Lung (tissue), 12 donors: ENCODE measurements around the gene GOLGB1. TPM values are rescaled to one million over a fixed set of nuclear protein-coding genes. Genes with fewer than 3 reads are reported as not detected.

Experiments used
- ATAC-seq: fragments of 200-7000 bp; cut with Tn5 transposase; one replicate; pipeline ENCODE4 v1.9.1; 2020; ENCODE audit warnings: moderate number of reproducible peaks; ENCODE audit not compliant: insufficient read depth, low FRiP score
- DNase-seq, 3 donors: peaks; one replicate each; pipeline ENCODE4 v3.0.0-alpha.2; 2013 to 2017
- H3K27ac ChIP-seq, 2 donors: one replicate each; pipeline ENCODE4 v1.5.1; 2013; ENCODE audit warnings: mild to moderate bottlenecking in 2 of 2, moderate library complexity in 2 of 2, control low read depth in 1 of 2, inconsistent platforms in 1 of 2, low read depth in 1 of 2, low read length in 1 of 2
- H3K27me3 ChIP-seq, 3 donors: one replicate each; pipeline ENCODE4 v1.5.1; 2013; ENCODE audit warnings: low read length in 2 of 3; ENCODE audit not compliant: control insufficient read depth in 3 of 3, insufficient read depth in 3 of 3
- H3K36me3 ChIP-seq, 4 donors: one replicate each; pipeline ENCODE4 v1.5.1; 2013; ENCODE audit warnings: low read length in 4 of 4, mild to moderate bottlenecking in 1 of 4, moderate library complexity in 1 of 4; ENCODE audit not compliant: control insufficient read depth in 4 of 4, insufficient read depth in 4 of 4
- H3K4me1 ChIP-seq, 5 donors: one replicate each; pipeline ENCODE4 v1.5.1; 2013; ENCODE audit warnings: low read length in 5 of 5, mild to moderate bottlenecking in 2 of 5, moderate library complexity in 1 of 5; ENCODE audit not compliant: control insufficient read depth in 5 of 5, insufficient read depth in 5 of 5
- H3K4me3 ChIP-seq: one replicate; pipeline ENCODE4 v1.5.1; 2013; ENCODE audit warnings: mild to moderate bottlenecking, control low read depth, moderate library complexity
- H3K9ac ChIP-seq, 2 donors: one replicate each; pipeline ENCODE4 v1.5.1; 2013; ENCODE audit warnings: low read length in 2 of 2, control low read depth in 1 of 2; ENCODE audit not compliant: insufficient read depth in 1 of 2
- H3K9me3 ChIP-seq, 4 donors: one replicate each; pipeline ENCODE4 v1.5.1; 2013; ENCODE audit warnings: low read length in 3 of 4, mild to moderate bottlenecking in 1 of 4, moderate library complexity in 1 of 4; ENCODE audit not compliant: control insufficient read depth in 4 of 4, insufficient read depth in 3 of 4
- CTCF ChIP-seq: IDR thresholded peaks from 2 replicates; pipeline ENCODE4 v1.5.1; 2012; ENCODE audit warnings: mild to moderate bottlenecking; ENCODE audit errors: control extremely low read depth, extremely low read depth
- WGBS, 2 donors: extraction: QIAGEN DNeasy Blood & Tissue Kit; methylation state at CpG; one replicate each; pipeline ENCODE4 v1.1.7; 2013; 5-methylcytosine and 5-hydroxymethylcytosine counted together
- polyA plus RNA-seq, 2 donors: library from polyadenylated mRNA; stranded (reverse); fragments of 200-250 nt; gene quantifications; one replicate each; pipeline ENCODE4 v1.2.1, GENCODE V29; 2013
- total RNA-seq, 2 donors: library from RNA; depleted of rRNA in 1 of 2; stranded (reverse); fragments of >200 nt in 1 of 2; gene quantifications; one replicate each; pipeline ENCODE4 v1.2.1, GENCODE V29; 2014 to 2021
- donor health status: control.
- donor health status: control.
- donor health status: Bipolar disorder and iron deficiency.
- donor health status: healthy.
- donor health status: DM: yes; HTN: yes; CAD: no.

Gene GOLGB1
- total and polyA plus RNA-seq, 4 donors: 11.6 to 92.8 (median 31.1) TPM

- 96 to 99% methylated on average over 1 of the region's 1 CpG for WGBS, 2 donors
- no peak for TF ChIP-seq CTCF
- DNase-seq (no peak), ATAC-seq (no peak)
- Histone ChIP-seq H3K9me3 (peaks cover 0 to 2% (median under 1%) of the 10 kb centered on the region in 4 donors), H3K9ac (no peak overlapping the region), H3K27me3 (no peaks in the 10 kb centered on the region), H3K4me3 (no peak overlapping the region), H3K27ac (no peak overlapping the region), H3K4me1 (no peaks in the 10 kb centered on the region), H3K36me3 (peaks cover 12 to 20% (median 15%) of the 10 kb centered on the region in 4 donors)
These were observed 19.7 kb upstream of the GOLGB1 start for GRCh38 chr3:121769246-121769645.

GRCh38 chr3:121768452-121768851 is 18.9 kb upstream of the GOLGB1 start:
- peaks cover 8 to 18% (median 14%) of the 10 kb centered on the region in 4 donors for H3K36me3 ChIP-seq
- no peak for ATAC-seq
- peaks cover 0 to 2% (median under 1%) of the 10 kb centered on the region in 4 donors for H3K9me3 ChIP-seq
- no peak overlapping the region for H3K4me3 ChIP-seq
- DNase-seq: no peak
- H3K27me3 ChIP-seq: no peaks in the 10 kb centered on the region
- H3K4me1 ChIP-seq: no peaks in the 10 kb centered on the region
- 71 to 91% methylated on average over 2 of the region's 2 CpGs for WGBS, 2 donors
- no peak overlapping the region for H3K27ac ChIP-seq
- H3K9ac ChIP-seq: no peak overlapping the region
- no peak for TF ChIP-seq CTCF

GRCh38 chr3:121759541-121760202 is 10.1 kb upstream of the GOLGB1 start:
- WGBS, 2 donors: 77 to 89% methylated on average over 3 of the region's 3 CpGs
- no peak overlapping the region for H3K27ac ChIP-seq
- H3K4me1 ChIP-seq: peaks cover 0 to 2% (median 0%) of the 10 kb centered on the region in 5 donors
- no peaks in the 10 kb centered on the region for H3K9me3 ChIP-seq
- no peak overlapping the region for H3K4me3 ChIP-seq
- ATAC-seq (no peak), DNase-seq (no peak)
- H3K27me3 ChIP-seq: peaks cover 0 to 6% (median 0%) of the 10 kb centered on the region in 3 donors
- H3K9ac ChIP-seq: no peak overlapping the region
- no peaks in the 10 kb centered on the region for H3K36me3 ChIP-seq
- no peak for TF ChIP-seq CTCF
